HepG2 (cell line): Measurements from ENCODE around the gene NOS1AP. TPM values are rescaled to one million over a fixed set of nuclear protein-coding genes. Genes with fewer than 3 reads are reported as not detected.

ENCODE experiments used
- ATAC-seq: fragments of 200-7000 bp; cut with Tn5 transposase; 3 replicates; pipeline ENCODE4 v1.9.1; 2020; ENCODE audit warnings: mild to moderate bottlenecking, moderate library complexity
- BruUV-seq: library from RNA; stranded (reverse); fragments of 400-500 nt; replicated peaks from 2 replicates; lab custom pipeline; 2021; lab: Mats Ljungman, UMichigan
- CTCF ChIA-PET: fragments of 300-600 bp; formaldehyde crosslinking; extraction: SDS; loops from one replicate; lab custom pipeline; 2021; ENCODE audit warnings: low total read pairs, inconsistent platforms, low intra/inter-chr PET ratio; lab: Yijun Ruan, JAX
- POLR2A ChIA-PET: fragments of 350-600 bp; sonication (Branson Sonifier 250); formaldehyde crosslinking; loops from one replicate; lab custom pipeline; 2020; ENCODE audit warnings: antibody characterized with exemption, inconsistent platforms; lab: Yijun Ruan, JAX
- DNase-seq: peaks from one replicate; pipeline ENCODE4 v3.0.0-alpha.2; 2015; ENCODE audit warnings: low spot score
- FAIRE-seq: peaks from 3 replicates; lab custom pipeline; 2011; peaks lifted over from hg19 to GRCh38; lab: Jason Lieb, UNC
- H2AFZ ChIP-seq: one replicate; pipeline ENCODE4 v1.6.1; 2011; ENCODE audit warnings: low read length, inconsistent platforms
- H3K27ac ChIP-seq: fragments of 300-600 bp; 3 replicates; pipeline ENCODE4 v1.8.0; 2011; ENCODE audit warnings: mixed run types, mild to moderate bottlenecking, mixed read lengths, low read length, inconsistent platforms; ENCODE audit not compliant: insufficient read depth; ENCODE audit errors: extremely low read length
- H3K27me3 ChIP-seq, 2 experiments: fragments of 200-600 bp in 1 of 2; 2 replicates in 1 of 2; 3 replicates in 1 of 2; pipeline versions ENCODE4 v1.6.0 to v1.8.0; 2011; ENCODE audit warnings: low read length in 2 of 2, mild to moderate bottlenecking in 2 of 2, moderate library complexity in 2 of 2, inconsistent platforms in 1 of 2; ENCODE audit not compliant: insufficient read depth in 2 of 2, control insufficient read depth in 1 of 2
- H3K36me3 ChIP-seq, 2 experiments: fragments of 200-600 bp in 1 of 2; replicated peaks in 1 of 2; 2 replicates in 1 of 2; 3 replicates in 1 of 2; pipeline versions ENCODE4 v1.5.1 to v1.8.0; 2011; ENCODE audit warnings: low read length in 2 of 2, inconsistent platforms in 1 of 2; ENCODE audit not compliant: insufficient read depth in 2 of 2, control insufficient read depth in 1 of 2
- H3K4me1 ChIP-seq: 2 replicates; pipeline ENCODE4 v1.5.1; 2012; ENCODE audit warnings: low read length, inconsistent platforms; ENCODE audit not compliant: insufficient read depth
- H3K4me2 ChIP-seq: 2 replicates; pipeline ENCODE4 v1.6.0; 2011; ENCODE audit warnings: low read depth, low read length, inconsistent platforms
- H3K4me3 ChIP-seq, 3 experiments: fragments of 200-600 bp in 1 of 3; sonication (generic), shearing (Covaris generic) in 1 of 3; replicated peaks in 1 of 3; 2 replicates each; pipeline ENCODE4 v1.5.1; 2011 to 2016; ENCODE audit warnings: low read length in 3 of 3, inconsistent platforms in 2 of 3, low read depth in 2 of 3, mild to moderate bottlenecking in 2 of 3, control low read depth in 1 of 3, mixed read lengths in 1 of 3; ENCODE audit not compliant: insufficient read depth in 1 of 3
- H3K79me2 ChIP-seq: one replicate; pipeline ENCODE4 v1.6.1; 2011; ENCODE audit warnings: low read length, inconsistent platforms; ENCODE audit not compliant: insufficient read depth
- H3K9ac ChIP-seq: 2 replicates; pipeline ENCODE4 v1.6.0; 2011; ENCODE audit warnings: mild to moderate bottlenecking, low read depth, low read length, inconsistent platforms; ENCODE audit not compliant: insufficient read depth
- H3K9me3 ChIP-seq: 2 replicates; pipeline ENCODE4 v1.5.1; 2012; ENCODE audit warnings: mild to moderate bottlenecking, low read length
- H4K20me1 ChIP-seq: 2 replicates; pipeline ENCODE4 v1.6.0; 2011; ENCODE audit warnings: inconsistent platforms, mild to moderate bottlenecking, low read length, moderate library complexity; ENCODE audit not compliant: insufficient read depth
- ESRRA ChIP-seq: sonication (generic); formaldehyde crosslinking; IDR thresholded peaks from 2 replicates; pipeline ENCODE4 v1.5.1; 2020; ENCODE audit warnings: mild to moderate bottlenecking, low read depth, missing genetic modification reagents
- GATA4 ChIP-seq: sonication (generic); IDR thresholded peaks from 2 replicates; pipeline ENCODE4 v1.6.1; 2016; ENCODE audit warnings: antibody characterized with exemption, low read depth, borderline replicate concordance
- GFI1 ChIP-seq: sonication (generic); formaldehyde crosslinking; IDR thresholded peaks from 2 replicates; pipeline ENCODE4 v1.5.0; 2020; ENCODE audit warnings: missing genetic modification reagents, mild to moderate bottlenecking, borderline replicate concordance
- HIVEP1 ChIP-seq: sonication (generic); formaldehyde crosslinking; IDR thresholded peaks from 2 replicates; pipeline ENCODE4 v1.4.0; 2020; ENCODE audit warnings: mild to moderate bottlenecking, missing genetic modification reagents
- POLR2AphosphoS5 ChIP-seq: IDR thresholded peaks from 2 replicates; pipeline ENCODE4 v1.6.1; 2012; ENCODE audit warnings: low read depth, low read length
- RARG ChIP-seq: sonication (generic); formaldehyde crosslinking; IDR thresholded peaks from 2 replicates; pipeline ENCODE4 v1.4.0; 2020; ENCODE audit warnings: low read depth, mild to moderate bottlenecking, missing genetic modification reagents
- TMF1 ChIP-seq: sonication (generic); formaldehyde crosslinking; IDR thresholded peaks from 2 replicates; pipeline ENCODE4 v1.8.1; 2022; ENCODE audit warnings: low read depth, missing genetic modification reagents
- ZBTB7B ChIP-seq: sonication (generic); formaldehyde crosslinking; IDR thresholded peaks from 2 replicates; pipeline ENCODE4 v1.4.0; 2020; ENCODE audit warnings: missing genetic modification reagents
- ZNF101 ChIP-seq: sonication (generic); formaldehyde crosslinking; IDR thresholded peaks from 2 replicates; pipeline ENCODE4 v1.4.0; 2020; ENCODE audit warnings: mild to moderate bottlenecking, low read depth, missing genetic modification reagents, borderline replicate concordance
- ZNF124 ChIP-seq: sonication (generic); formaldehyde crosslinking; IDR thresholded peaks from 2 replicates; pipeline ENCODE4 v1.4.0; 2020; ENCODE audit warnings: missing genetic modification reagents
- ZNF432 ChIP-seq: sonication (generic); formaldehyde crosslinking; IDR thresholded peaks from 2 replicates; pipeline ENCODE4 v1.5.0; 2020; ENCODE audit warnings: missing genetic modification reagents, mild to moderate bottlenecking, borderline replicate concordance
- ZNF468 ChIP-seq: sonication (generic); formaldehyde crosslinking; IDR thresholded peaks from 2 replicates; pipeline ENCODE4 v1.8.0; 2022; ENCODE audit warnings: mild to moderate bottlenecking, moderate library complexity, missing genetic modification reagents
- ZNF816 ChIP-seq: sonication (generic); formaldehyde crosslinking; IDR thresholded peaks from 2 replicates; pipeline ENCODE4 v1.8.0; 2022; ENCODE audit warnings: missing genetic modification reagents, mild to moderate bottlenecking, borderline replicate concordance
- ZNF83 ChIP-seq: sonication (generic); formaldehyde crosslinking; IDR thresholded peaks from 2 replicates; pipeline ENCODE4 v1.4.0; 2020; ENCODE audit warnings: missing genetic modification reagents, mild to moderate bottlenecking, borderline replicate concordance
- ZSCAN30 ChIP-seq: sonication (generic); formaldehyde crosslinking; IDR thresholded peaks from 2 replicates; pipeline ENCODE4 v1.5.0; 2020; ENCODE audit warnings: mild to moderate bottlenecking, missing genetic modification reagents
- WGBS: methylation state at CpG from one replicate; pipeline ENCODE4 v1.1.6; 2017; ENCODE audit warnings: low lambda C conversion rate; 5-methylcytosine and 5-hydroxymethylcytosine counted together
- in situ Hi-C: cut with HindIII; loops from 2 replicates; pipeline ENCODE4 v1.10.0; 2017; ENCODE audit warnings: low pct_unique_long_range_greater_than_20kb; ENCODE audit not compliant: extremely low pct_ligation_motif_present
- intact Hi-C: fragments of 100-400 bp; cut with micrococcal nuclease; formaldehyde crosslinking; loops from one replicate; pipeline ENCODE4 v1.10.0; 2022; ENCODE audit not compliant: unreplicated experiment
- polyA plus RNA-seq, 8 experiments: library from polyadenylated mRNA; depleted of rRNA in 3 of 8; stranded (reverse) in 7 of 8; unstranded in 1 of 8; fragments of >200 nt; fragmentation: Illumina TruSeq in 4 of 8; extraction: Trizol in 4 of 8; gene quantifications; 2 replicates each; pipeline versions ENCODE4 v1.2.1 to v1.2.3, GENCODE V29; 2011 to 2016; ENCODE audit warnings: low read depth in 4 of 8, missing spikeins in 1 of 8, mixed read lengths in 1 of 8; ENCODE audit not compliant: insufficient read depth in 1 of 8
- total RNA-seq, 5 experiments: library from RNA; depleted of rRNA; stranded (reverse); fragments of >200 nt; fragmentation: Illumina TruSeq; extraction: Trizol; gene quantifications; 2 replicates each; pipeline ENCODE4 v1.2.3, GENCODE V29; 2016; ENCODE audit warnings: low read depth in 1 of 5
- TF ChIP-seq, protein P1 (sequence below): sonication (generic); formaldehyde crosslinking; IDR thresholded peaks from 2 replicates; pipeline ENCODE4 v1.4.0; 2020; ENCODE audit warnings: missing genetic modification reagents, borderline replicate concordance
- TF ChIP-seq, protein P2 (sequence below): sonication (generic); formaldehyde crosslinking; IDR thresholded peaks from 2 replicates; pipeline ENCODE4 v1.4.0; 2020; ENCODE audit warnings: mild to moderate bottlenecking, low read depth, missing genetic modification reagents

NOS1AP gene
- total and polyA plus RNA-seq, 2 of the 13 experiments (the other 11 are each of a cell fraction or from before 2014, with no cell fraction given), result 2.0 to 3.3 TPM

GRCh38 chr1:162319493-162320175 lies 250.1 kb downstream of the NOS1AP start:
- DNase-seq (no peak), FAIRE-seq (no peak), ATAC-seq (no peak; the same call in 2 of the 3 replicates)
- Histone ChIP-seq H2AFZ (no peak overlapping the region), H3K4me2 (no peak overlapping the region), H3K27me3 (no peaks in the 10 kb centered on the region), H3K4me3 (no peak overlapping the region), H3K4me1 (no peaks in the 10 kb centered on the region), H3K9me3 (no peaks in the 10 kb centered on the region), H4K20me1 (no peaks in the 10 kb centered on the region), H3K79me2 (no peaks in the 10 kb centered on the region), H3K27ac (no peak overlapping the region), H3K36me3 (0 out of 5 replicates have a peak, but pooled peaks cover 0 to 2% of the 10 kb centered on the region in 2 experiments), H3K9ac (no peak overlapping the region)
- intact Hi-C loops (no loop called here), in situ Hi-C loops (no loop called here)
- CTCF ChIA-PET, result no interaction called here
- TF ChIP-seq ZBTB7B (CRISPR knock-in tag), result no peak
- TF ChIP-seq ZNF432 (CRISPR knock-in tag), result no peak
- TF ChIP-seq TMF1, result no peak
- TF ChIP-seq HIVEP1 (CRISPR knock-in tag), result no peak
- no peak for TF ChIP-seq ZNF83 (CRISPR knock-in tag)
- no peak for TF ChIP-seq POLR2AphosphoS5
- TF ChIP-seq ZNF101 (CRISPR knock-in tag), result no peak
- no peak for TF ChIP-seq ZNF816 (CRISPR knock-in tag)
- no peak for TF ChIP-seq GFI1
- TF ChIP-seq, protein P1, sequence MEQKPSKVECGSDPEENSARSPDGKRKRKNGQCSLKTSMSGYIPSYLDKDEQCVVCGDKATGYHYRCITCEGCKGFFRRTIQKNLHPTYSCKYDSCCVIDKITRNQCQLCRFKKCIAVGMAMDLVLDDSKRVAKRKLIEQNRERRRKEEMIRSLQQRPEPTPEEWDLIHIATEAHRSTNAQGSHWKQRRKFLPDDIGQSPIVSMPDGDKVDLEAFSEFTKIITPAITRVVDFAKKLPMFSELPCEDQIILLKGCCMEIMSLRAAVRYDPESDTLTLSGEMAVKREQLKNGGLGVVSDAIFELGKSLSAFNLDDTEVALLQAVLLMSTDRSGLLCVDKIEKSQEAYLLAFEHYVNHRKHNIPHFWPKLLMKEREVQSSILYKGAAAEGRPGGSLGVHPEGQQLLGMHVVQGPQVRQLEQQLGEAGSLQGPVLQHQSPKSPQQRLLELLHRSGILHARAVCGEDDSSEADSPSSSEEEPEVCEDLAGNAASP, result no peak
- TF ChIP-seq ZSCAN30, result no peak
- TF ChIP-seq GATA4, result no peak
- TF ChIP-seq ZNF124 (CRISPR knock-in tag), result no peak
- TF ChIP-seq ZNF468 (CRISPR knock-in tag), result no peak
- TF ChIP-seq, protein P2, sequence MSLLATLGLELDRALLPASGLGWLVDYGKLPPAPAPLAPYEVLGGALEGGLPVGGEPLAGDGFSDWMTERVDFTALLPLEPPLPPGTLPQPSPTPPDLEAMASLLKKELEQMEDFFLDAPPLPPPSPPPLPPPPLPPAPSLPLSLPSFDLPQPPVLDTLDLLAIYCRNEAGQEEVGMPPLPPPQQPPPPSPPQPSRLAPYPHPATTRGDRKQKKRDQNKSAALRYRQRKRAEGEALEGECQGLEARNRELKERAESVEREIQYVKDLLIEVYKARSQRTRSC (CRISPR knock-in tag), result no peak
- no peak for TF ChIP-seq RARG (CRISPR knock-in tag)
- TF ChIP-seq ESRRA (CRISPR knock-in tag), result no peak
- BruUV-seq, result no TSS peak
- POLR2A ChIA-PET, result no interaction called here
- 95% methylated on average over 9 of the region's 9 CpGs for WGBS
